SK-N-SH treated with all-trans-retinoic acid at 6 μM for 48 hours (cell line): Measurements from ENCODE around the gene BCHE.

Experiments
- ATAC-seq: fragments of 200-7000 bp; cut with Tn5 transposase; 3 replicates; pipeline ENCODE4 v1.9.1; 2020; ENCODE audit warnings: mild to moderate bottlenecking, moderate library complexity
- ARNTL ChIP-seq: fragments of 450-650 bp; formaldehyde crosslinking; IDR thresholded peaks from 2 replicates; pipeline ENCODE4 v1.5.0; 2020; ENCODE audit warnings: low read depth, mild to moderate bottlenecking, moderate library complexity, borderline replicate concordance
- BACH2 ChIP-seq: fragments of 250-450 bp; sonication (Bioruptor Pico); IDR thresholded peaks from 2 replicates; pipeline ENCODE4 v1.9.0; 2021; ENCODE audit warnings: mild to moderate bottlenecking, borderline replicate concordance
- CSDC2 ChIP-seq: fragments of 250-450 bp; sonication (Bioruptor Pico); IDR thresholded peaks from 2 replicates; pipeline ENCODE4 v1.5.0; 2020; ENCODE audit warnings: mild to moderate bottlenecking, moderate library complexity
- CSRNP3 ChIP-seq: fragments of 250-450 bp; sonication (Bioruptor Pico); IDR thresholded peaks from 2 replicates; pipeline ENCODE4 v1.5.1; 2021; ENCODE audit warnings: mild to moderate bottlenecking, moderate library complexity
- ESRRG ChIP-seq: fragments of 250-450 bp; sonication (Bioruptor Pico); IDR thresholded peaks from 2 replicates; pipeline ENCODE4 v1.6.1; 2021; ENCODE audit warnings: mild to moderate bottlenecking
- GLIS3 ChIP-seq: fragments of 250-450 bp; sonication (Bioruptor Pico); IDR thresholded peaks from 2 replicates; pipeline ENCODE4 v1.5.0; 2020; ENCODE audit warnings: mild to moderate bottlenecking, moderate library complexity
- ISL1 ChIP-seq: fragments of 250-450 bp; sonication (Bioruptor Pico); IDR thresholded peaks from 2 replicates; pipeline ENCODE4 v2.1.2; 2022; ENCODE audit warnings: mild to moderate bottlenecking, moderate library complexity
- OSR1 ChIP-seq: fragments of 250-450 bp; sonication (Bioruptor Pico); IDR thresholded peaks from 2 replicates; pipeline ENCODE4 v1.8.0; 2022; ENCODE audit warnings: moderate library complexity, mild to moderate bottlenecking, inconsistent platforms
- PPARA ChIP-seq: fragments of 250-450 bp; sonication (Bioruptor Pico); IDR thresholded peaks from 2 replicates; pipeline ENCODE4 v1.5.0; 2020; ENCODE audit warnings: mild to moderate bottlenecking, borderline replicate concordance
- RARB ChIP-seq: fragments of 250-450 bp; sonication (Bioruptor Pico); IDR thresholded peaks from 2 replicates; pipeline ENCODE4 v1.8.0; 2021; ENCODE audit warnings: mild to moderate bottlenecking, moderate library complexity
- SNAI2 ChIP-seq: fragments of 250-450 bp; sonication (Bioruptor Pico); IDR thresholded peaks from 2 replicates; pipeline ENCODE4 v1.5.0; 2020; ENCODE audit warnings: mild to moderate bottlenecking, moderate library complexity
- TCF4 ChIP-seq: fragments of 250-450 bp; sonication (Bioruptor Pico); IDR thresholded peaks from 2 replicates; pipeline ENCODE4 v1.8.0; 2021; ENCODE audit warnings: mild to moderate bottlenecking, moderate library complexity, borderline replicate concordance
- TOX ChIP-seq: fragments of 250-450 bp; sonication (Bioruptor Pico); IDR thresholded peaks from 2 replicates; pipeline ENCODE4 v1.8.0; 2021; ENCODE audit warnings: mild to moderate bottlenecking, moderate library complexity, borderline replicate concordance
- TSHZ2 ChIP-seq: fragments of 250-450 bp; sonication (Bioruptor Pico); IDR thresholded peaks from 2 replicates; pipeline ENCODE4 v1.5.0; 2020; ENCODE audit warnings: mild to moderate bottlenecking, moderate library complexity
- ZFP3 ChIP-seq: fragments of 250-450 bp; sonication (Bioruptor Pico); IDR thresholded peaks from 2 replicates; pipeline ENCODE4 v1.5.0; 2020; ENCODE audit warnings: mild to moderate bottlenecking, moderate library complexity
- ZFP30 ChIP-seq: fragments of 450-650 bp; formaldehyde crosslinking; IDR thresholded peaks from 2 replicates; pipeline ENCODE4 v1.5.0; 2022; ENCODE audit warnings: mild to moderate bottlenecking, moderate library complexity
- ZNF565 ChIP-seq: fragments of 450-650 bp; formaldehyde crosslinking; conservative IDR thresholded peaks from 2 replicates; pipeline ENCODE4 v1.5.0; 2020; ENCODE audit warnings: low read depth, mild to moderate bottlenecking, moderate library complexity
- ZNF70 ChIP-seq: fragments of 450-650 bp; formaldehyde crosslinking; IDR thresholded peaks from 2 replicates; pipeline ENCODE4 v1.5.0; 2020; ENCODE audit warnings: mild to moderate bottlenecking, moderate library complexity
- ZNF8 ChIP-seq: fragments of 450-650 bp; formaldehyde crosslinking; IDR thresholded peaks from 2 replicates; pipeline ENCODE4 v1.5.0; 2020; ENCODE audit warnings: mild to moderate bottlenecking, moderate library complexity
- TF ChIP-seq, protein P1 (sequence below): fragments of 250-450 bp; sonication (Bioruptor Pico); IDR thresholded peaks from 2 replicates; pipeline ENCODE4 v1.8.0; 2021; ENCODE audit warnings: low read depth, mild to moderate bottlenecking, moderate library complexity, borderline replicate concordance
- TF ChIP-seq, protein P2 (sequence below): fragments of 250-450 bp; sonication (Bioruptor Pico); IDR thresholded peaks from 2 replicates; pipeline ENCODE4 v1.8.0; 2020; ENCODE audit warnings: mild to moderate bottlenecking, moderate library complexity, borderline replicate concordance
- TF ChIP-seq, protein P3 (sequence below): fragments of 250-450 bp; sonication (Bioruptor Pico); IDR thresholded peaks from 2 replicates; pipeline ENCODE4 v1.5.1; 2020; ENCODE audit warnings: low read depth, mild to moderate bottlenecking, moderate library complexity

Gene BCHE

GRCh38 chr3:165875644-165876043, 38.4 kb upstream of the BCHE start (continued):
- TF ChIP-seq, protein P1, sequence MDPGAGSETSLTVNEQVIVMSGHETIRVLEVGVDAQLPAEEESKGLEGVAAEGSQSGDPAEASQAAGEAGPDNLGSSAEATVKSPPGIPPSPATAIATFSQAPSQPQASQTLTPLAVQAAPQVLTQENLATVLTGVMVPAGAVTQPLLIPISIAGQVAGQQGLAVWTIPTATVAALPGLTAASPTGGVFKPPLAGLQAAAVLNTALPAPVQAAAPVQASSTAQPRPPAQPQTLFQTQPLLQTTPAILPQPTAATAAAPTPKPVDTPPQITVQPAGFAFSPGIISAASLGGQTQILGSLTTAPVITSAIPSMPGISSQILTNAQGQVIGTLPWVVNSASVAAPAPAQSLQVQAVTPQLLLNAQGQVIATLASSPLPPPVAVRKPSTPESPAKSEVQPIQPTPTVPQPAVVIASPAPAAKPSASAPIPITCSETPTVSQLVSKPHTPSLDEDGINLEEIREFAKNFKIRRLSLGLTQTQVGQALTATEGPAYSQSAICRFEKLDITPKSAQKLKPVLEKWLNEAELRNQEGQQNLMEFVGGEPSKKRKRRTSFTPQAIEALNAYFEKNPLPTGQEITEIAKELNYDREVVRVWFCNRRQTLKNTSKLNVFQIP (CRISPR knock-in tag): no peak
- TF ChIP-seq, protein P2, sequence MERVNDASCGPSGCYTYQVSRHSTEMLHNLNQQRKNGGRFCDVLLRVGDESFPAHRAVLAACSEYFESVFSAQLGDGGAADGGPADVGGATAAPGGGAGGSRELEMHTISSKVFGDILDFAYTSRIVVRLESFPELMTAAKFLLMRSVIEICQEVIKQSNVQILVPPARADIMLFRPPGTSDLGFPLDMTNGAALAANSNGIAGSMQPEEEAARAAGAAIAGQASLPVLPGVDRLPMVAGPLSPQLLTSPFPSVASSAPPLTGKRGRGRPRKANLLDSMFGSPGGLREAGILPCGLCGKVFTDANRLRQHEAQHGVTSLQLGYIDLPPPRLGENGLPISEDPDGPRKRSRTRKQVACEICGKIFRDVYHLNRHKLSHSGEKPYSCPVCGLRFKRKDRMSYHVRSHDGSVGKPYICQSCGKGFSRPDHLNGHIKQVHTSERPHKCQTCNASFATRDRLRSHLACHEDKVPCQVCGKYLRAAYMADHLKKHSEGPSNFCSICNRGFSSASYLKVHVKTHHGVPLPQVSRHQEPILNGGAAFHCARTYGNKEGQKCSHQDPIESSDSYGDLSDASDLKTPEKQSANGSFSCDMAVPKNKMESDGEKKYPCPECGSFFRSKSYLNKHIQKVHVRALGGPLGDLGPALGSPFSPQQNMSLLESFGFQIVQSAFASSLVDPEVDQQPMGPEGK (CRISPR knock-in tag): no peak
- TF ChIP-seq GLIS3 (CRISPR knock-in tag) (no peak), PPARA (CRISPR knock-in tag) (no peak)

DNA sequence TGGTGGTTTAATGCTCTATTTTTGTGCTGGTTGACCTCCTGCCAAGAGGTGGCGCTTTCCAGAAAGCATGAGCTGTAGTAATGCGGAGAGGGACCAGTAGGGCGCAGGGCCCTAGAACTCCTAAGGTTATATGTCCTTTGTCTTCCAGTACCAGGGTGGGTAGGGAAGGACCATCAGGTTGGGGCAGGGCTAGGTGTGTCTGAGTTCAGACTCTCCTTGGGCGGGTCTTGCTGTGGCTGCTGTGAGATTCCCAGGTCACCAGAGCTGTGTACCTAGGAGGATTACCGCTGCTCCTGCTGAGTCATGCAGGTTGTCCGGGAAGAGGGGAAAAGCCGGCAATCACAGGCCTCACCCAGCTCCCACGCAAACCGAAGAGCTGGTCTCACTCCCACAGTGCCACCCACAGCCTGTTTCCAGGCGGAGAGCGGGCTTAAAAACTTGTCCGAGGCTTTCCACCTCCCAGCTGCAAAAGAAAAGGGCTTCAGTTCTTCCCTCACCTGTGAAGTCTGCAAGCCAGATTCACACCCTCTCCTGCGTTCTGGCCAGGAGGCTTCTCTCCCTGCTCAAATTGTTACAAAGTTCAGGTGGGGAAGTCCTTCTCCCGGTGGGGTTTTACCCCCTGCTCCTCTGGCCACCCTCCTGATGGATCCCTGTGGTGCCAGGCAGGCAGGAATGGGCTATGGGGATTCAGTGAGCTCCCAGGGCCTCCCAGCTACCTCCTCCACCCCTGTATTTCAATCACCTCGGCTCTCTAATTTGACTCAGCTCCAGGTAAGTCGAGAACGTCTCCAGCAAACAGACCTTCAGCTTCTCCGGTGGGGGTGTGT, 37.7 kb upstream of the BCHE start:
- no peak for ATAC-seq
- TF ChIP-seq TOX (no peak), CSDC2 (CRISPR knock-in tag) (no peak), ZNF70 (CRISPR knock-in tag) (no peak), BACH2 (CRISPR knock-in tag) (no peak), RARB (no peak), ZFP30 (CRISPR knock-in tag) (no peak), ZNF8 (CRISPR knock-in tag) (no peak), GLIS3 (CRISPR knock-in tag) (no peak), ZFP3 (CRISPR knock-in tag) (no peak), ISL1 (no peak), ZNF565 (CRISPR knock-in tag) (no peak), ESRRG (CRISPR knock-in tag) (no peak), OSR1 (CRISPR knock-in tag) (no peak), CSRNP3 (CRISPR knock-in tag) (no peak), TCF4 (CRISPR knock-in tag) (no peak)
- TF ChIP-seq, protein P2 (CRISPR knock-in tag): no peak
- TF ChIP-seq, protein P3, sequence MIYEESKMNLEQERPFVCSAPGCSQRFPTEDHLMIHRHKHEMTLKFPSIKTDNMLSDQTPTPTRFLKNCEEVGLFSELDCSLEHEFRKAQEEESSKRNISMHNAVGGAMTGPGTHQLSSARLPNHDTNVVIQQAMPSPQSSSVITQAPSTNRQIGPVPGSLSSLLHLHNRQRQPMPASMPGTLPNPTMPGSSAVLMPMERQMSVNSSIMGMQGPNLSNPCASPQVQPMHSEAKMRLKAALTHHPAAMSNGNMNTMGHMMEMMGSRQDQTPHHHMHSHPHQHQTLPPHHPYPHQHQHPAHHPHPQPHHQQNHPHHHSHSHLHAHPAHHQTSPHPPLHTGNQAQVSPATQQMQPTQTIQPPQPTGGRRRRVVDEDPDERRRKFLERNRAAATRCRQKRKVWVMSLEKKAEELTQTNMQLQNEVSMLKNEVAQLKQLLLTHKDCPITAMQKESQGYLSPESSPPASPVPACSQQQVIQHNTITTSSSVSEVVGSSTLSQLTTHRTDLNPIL (CRISPR knock-in tag): no peak

- ATAC-seq: no peak
- no peak for TF ChIP-seq TSHZ2 (CRISPR knock-in tag)
- TF ChIP-seq, protein P3 (CRISPR knock-in tag): no peak
- no peak for TF ChIP-seq ZFP3 (CRISPR knock-in tag)
- TF ChIP-seq SNAI2 (CRISPR knock-in tag): no peak
- no peak for TF ChIP-seq ESRRG (CRISPR knock-in tag)
- no peak for TF ChIP-seq RARB
- no peak for TF ChIP-seq ARNTL
- TF ChIP-seq GLIS3 (CRISPR knock-in tag): no peak
- no peak for TF ChIP-seq ZNF70 (CRISPR knock-in tag)
These were observed 30.9 kb upstream of the BCHE start for GRCh38 chr3:165868088-165868487.
